ENCODE measurements around the gene ATP1B3.
"Not testable (repeated sequence)": the region's sequence is repeated elsewhere in the genome, so short reads cannot be mapped to it uniquely, and the experiment has no call there.

ATP1B3 gene

DNA sequence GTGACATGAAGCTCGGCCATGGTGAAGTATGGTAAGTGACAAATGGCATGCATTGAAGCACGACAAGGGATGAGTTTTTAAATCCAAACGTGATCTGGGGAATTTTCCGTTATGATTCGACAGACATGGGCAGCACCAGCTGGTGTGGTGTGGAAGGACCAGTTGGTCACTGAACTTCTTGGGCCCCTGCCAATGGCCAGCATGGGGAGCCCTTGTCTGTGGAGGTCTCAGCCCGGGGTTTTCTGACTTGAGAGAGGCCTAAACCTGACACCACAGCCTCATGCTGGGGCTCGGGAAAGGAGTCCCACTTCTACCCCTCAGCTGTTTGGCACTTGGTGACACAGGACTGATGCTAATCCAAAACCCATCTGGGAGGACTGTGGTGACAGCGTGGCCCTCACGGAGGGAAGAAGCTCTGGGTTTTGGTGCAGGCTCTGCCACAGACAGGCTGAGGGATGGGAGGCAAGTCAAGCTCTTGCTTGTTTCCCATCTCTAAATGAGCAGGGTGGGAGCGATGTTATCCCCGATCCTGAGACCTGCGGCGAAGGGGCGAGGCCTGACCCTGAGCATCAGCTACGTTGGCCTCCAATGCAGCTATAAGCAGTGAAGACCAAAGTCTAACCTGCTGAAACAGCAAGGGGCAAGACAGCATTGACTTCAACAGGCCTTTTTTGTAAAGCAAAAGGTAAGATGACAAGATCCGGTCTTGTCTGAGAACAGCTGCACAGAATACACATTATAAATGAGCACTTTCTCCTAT lies 69.5 kb downstream of the ATP1B3 start:
- DNase-seq (ENCODE audit: low read depth in 2 of 2) = no peak

DNA sequence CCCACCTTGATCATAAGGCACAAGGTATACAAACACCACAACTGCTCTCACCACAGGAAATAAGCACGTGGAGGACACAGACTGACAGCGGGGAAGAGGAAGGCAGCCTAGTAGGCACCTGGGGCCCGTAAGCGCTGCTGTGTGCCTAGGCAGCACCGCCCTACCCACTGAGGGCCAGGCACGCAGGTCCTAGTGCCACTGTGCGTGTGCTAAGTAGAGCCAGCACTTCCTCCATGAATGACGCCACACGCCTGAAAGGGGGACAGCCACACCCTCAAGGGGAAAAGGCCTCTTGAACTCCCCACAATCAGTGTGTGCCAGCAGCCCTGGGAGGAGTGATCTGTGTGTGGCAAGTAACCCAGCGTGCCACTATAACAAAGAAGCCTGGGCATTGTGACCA lies 73.0 kb downstream of the ATP1B3 start:
- no peak for DNase-seq (ENCODE audit: low read depth in 2 of 2)

DNA sequence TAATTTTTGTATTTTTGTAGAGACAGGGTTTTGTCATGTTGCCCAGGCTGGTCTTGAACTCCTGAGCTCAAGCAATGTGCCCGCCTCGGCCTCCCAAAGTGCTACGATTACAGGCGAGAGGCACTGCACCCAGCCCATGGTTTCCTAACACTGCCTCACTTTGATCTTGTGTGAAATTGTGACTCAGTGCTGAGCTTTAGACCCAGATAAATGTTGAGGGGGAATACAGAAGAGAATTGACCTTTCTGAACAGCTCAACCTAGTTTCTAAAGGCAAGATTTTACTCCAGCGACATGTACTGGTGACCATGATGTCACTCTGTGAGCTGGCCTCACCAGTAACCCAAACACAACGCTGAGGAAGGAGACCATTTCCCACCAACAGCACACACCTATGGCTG lies 73.5 kb downstream of the ATP1B3 start:
- DNase-seq (ENCODE audit: low read depth in 2 of 2) = no peak

DNA sequence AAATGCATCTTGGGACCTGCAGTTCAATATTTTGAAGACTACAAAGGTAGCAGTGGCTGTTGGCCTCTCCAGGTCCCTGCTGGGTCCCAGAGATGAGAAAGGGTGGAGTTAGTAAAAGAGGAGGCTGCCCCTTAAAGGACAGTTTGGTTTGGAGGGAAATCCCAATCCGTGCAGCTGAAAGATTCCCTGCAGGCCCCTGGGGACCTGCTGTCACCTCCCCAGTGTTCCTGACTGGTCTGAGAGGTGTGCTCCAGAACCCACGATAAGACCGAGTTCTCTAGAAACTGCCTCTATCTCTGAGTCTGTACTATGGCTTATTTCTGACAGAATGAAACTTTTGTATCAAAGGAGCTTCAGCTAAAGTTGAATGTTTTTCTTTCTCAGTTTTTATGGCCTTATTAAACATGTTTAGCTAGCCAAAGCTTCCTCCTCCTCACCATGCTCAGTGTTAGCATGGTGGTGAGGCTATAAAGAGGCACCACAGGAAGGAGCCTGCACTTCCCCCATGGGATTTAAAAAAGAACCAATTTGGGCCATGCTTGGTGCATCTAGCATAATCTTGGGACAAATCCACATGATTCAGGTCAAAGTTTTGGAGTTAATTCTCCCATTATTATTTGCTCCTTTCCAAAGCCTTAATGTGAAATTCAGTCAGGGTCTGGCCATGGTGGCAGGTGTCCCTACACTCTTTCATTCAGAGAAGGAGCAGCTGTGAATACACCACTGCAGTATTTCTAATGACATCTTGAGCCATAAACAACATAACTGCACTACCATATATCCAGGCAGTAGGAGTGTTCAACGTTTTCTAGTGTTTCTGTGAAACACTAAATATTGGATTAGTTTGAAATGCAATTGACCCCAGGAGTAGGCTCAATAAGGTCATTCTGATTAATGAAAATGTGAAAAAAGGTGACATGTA lies 74.4 kb downstream of the ATP1B3 start:
- DNase-seq (ENCODE audit: low read depth in 2 of 2) = no peak

DNA sequence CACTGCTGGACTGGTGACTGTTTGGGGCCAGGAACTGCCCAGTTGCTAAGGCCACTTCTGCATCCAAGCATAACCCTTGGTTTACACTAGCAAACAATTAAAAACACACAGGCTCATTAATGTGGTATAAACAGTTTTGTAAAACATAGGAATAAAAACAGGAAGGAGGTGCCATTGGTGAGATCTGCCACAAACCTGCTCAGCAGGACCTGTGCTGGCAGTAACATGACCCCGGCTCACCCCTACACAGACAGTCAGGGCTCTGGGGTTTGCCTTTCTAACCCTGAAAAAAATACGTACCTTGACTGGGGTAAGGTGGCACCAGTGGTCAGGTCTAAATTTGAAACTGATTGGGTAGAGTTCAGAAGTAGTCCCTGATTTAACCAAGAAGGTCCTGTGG lies 76.2 kb downstream of the ATP1B3 start:
- DNase-seq (ENCODE audit: low read depth in 2 of 2) = no peak

DNA sequence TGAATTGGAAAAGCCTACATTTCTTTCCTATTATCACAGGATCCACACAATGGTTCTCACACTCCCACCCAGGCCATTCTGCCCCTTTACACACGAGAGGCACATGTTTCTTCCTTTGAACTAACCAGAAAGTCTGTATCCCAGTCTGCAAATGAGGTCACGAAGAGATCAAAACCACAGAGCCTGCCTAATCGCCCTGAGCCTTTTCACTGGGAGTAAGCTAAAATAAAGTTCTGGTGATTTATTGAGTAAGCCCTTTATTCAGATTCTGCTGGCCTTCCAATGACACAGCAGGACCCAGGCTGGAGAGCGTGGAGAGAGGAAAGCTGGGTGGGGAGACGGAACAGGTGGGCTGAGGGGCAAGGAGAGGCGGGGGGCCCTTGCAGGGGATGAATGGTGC lies 78.7 kb downstream of the ATP1B3 start:
- no peak for DNase-seq (ENCODE audit: low read depth in 2 of 2)

DNA sequence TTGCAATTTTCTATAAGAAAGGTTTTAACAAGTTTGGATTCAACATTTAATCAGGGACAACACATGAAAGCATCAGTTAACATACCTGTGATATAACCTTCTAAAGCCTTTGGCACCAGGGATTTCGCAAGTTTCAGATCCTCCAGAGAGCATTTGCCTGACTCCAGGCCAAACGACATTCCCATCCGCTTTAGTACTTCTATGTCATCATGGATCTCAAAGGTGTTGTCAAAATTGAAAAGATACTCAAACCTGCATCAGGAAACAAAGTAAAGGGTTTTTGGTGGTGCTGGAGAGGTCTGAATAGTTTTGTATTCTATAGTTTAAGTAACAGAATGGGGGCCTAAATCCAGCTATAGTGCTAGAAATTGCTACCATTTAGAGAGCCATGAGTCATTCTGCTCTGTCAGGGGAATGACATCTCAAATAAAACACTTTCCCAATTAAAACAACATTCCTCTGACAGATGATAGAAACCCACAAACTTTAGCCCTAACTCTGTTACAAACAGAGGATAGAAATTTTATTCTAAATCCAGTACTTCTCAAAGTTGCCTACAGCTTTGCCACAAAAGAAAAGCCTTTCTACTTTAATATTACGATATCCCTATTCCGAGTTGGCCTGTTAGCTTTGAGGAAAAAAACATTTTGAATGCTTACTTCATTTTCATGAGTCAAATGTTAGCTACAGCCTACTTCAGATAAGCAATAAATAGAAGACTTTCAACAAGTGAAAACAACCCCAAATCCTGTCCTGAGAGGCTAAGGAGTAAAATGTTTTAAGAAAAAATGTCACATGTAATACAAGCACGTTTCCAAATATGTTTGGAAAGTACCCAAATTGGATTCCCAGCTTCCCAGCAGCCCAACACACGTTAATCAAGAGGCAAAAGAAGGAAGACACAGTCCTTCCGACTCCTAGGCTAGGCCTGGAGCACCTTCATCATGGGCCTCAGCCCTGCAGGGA lies 83.4 kb downstream of the ATP1B3 start:
- no peak for DNase-seq (ENCODE audit: low read depth in 2 of 2)

DNA sequence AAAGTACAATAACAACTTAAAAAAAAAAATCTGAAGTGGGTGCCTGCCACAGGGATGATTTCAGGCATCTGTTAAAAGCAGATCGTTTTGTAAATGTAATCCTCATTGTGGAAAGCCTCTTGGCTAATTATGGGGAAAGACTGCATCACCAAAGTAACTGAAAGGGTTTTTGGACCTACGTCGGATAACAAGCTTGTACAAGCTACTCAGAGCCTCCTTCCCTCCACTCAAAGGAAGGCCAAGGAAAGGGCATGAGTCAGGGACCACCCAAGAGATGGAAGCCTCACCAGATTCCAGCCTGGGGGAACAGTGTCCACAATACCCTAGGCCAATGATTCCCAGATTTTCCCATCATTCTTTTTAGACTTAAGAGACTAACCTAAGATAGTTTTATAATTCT lies 84.3 kb downstream of the ATP1B3 start:
- no peak for DNase-seq (ENCODE audit: low read depth in 2 of 2)

DNA sequence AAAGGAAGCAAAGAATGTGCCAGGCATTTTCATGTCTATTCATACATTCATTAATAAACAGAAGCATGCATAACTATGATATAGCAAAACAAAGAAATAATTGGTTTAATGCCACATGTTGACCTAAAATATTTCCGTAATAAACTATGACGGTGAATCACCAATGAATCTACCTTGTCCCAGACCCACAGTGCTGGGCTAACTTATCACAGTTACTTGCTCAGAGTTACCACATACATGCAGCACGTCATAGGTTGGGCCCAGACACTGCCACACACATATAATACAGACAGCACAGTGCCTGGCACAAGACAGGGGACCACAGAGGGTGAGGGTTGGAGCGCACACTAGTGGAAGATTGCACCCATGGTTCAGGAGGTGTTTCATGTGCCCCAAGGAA lies 86.9 kb downstream of the ATP1B3 start:
- no peak for DNase-seq (ENCODE audit: low read depth in 2 of 2)

DNA sequence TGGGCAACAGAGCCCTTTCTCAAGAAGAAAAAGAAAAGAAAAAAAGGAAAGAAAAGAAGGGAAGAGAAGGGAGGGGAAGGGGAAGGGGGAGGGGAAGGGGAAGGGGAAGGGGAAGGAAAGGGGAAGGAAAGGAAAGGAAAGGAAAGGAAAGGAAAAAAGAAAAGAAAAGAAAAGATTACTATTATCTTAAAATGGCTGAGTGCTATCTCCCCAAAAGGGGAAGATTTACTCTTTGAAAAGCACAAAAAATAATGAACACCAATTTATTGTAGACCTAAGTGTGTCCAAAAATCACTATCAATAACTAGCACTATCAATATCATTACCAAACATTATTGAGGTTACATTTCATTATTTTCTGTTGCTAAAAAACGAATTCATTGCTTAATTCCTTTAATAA lies 89.0 kb downstream of the ATP1B3 start:
- DNase-seq (ENCODE audit: low read depth in 2 of 2) = no peak

DNA sequence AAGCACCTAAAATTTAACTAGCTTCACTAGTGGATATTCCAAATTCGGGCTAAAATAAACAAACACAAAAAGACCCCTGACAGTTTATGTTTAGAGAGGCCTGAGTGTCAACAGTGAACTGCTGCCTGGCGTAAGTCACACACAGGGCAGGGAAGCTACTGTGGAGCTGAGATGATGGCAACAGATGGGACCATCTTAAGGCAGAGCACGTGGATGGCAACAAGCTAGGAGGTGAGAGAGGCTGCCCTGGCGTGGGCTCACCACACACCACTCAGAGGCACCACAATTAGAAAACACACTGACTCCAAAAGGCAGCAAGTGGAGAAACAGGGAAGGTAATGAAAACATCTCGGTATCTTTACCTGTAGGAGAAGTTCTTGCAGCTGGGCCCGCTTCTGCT lies 93.3 kb downstream of the ATP1B3 start:
- no peak for DNase-seq (ENCODE audit: low read depth in 2 of 2)

DNA sequence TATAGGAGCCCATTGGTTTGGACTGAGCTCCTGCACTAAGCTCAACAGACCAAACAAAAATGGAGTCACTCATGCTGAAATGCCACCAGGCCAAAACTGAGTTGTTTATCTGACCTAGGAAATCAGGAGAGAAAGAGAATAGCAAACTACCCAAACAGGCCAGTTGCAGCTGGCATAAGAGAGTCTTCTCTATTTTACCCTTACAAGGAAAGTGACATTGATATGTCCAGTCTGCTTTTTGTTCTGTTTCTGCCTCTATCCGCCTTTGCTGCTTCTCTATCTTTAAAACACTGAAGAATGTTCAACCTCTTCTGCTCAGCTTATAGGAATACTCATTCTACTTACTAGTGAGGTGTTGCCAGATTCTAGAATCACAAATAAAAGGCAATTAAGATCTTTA lies 95.1 kb downstream of the ATP1B3 start:
- no peak for DNase-seq (ENCODE audit: low read depth in 2 of 2)

DNA sequence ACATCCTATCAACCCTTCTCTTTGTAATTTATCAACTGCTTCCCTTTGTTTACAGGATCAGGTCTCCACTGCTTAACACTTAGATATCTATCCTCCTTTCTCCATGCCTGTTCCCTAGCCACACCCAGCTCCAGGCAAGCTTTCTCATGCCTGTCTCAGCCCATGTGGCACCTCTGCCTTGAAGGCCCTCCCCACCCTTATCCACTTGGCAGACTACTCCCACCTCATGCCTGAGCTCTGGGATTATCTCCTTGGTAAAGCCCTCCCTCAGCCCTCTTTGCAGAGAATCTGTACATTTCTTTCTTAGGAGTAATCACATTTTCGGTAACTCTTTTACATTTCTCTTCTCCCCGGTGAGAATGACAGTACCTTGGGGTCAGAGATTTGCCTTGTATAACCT lies 96.0 kb downstream of the ATP1B3 start:
- DNase-seq (ENCODE audit: low read depth in 2 of 2) = no peak

DNA sequence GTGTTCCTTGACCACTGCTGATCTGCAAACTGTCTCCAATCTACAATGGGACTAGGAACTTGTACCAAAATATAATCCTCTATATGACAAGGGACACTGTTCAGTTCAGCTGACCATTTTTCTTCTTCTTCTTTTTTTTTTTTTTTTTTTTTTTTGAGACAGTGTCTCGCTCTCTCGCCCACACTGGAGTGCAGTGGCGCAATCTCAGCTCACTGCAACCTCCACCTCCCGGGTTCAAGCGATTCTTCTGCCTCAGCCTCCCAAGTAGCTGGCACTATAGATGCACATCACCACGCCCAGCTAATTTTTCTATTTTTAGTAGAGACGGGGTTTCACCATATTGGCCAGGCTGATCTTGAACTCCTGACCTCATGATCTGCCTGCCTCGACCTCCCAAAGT lies 98.3 kb downstream of the ATP1B3 start:
- DNase-seq (ENCODE audit: low read depth in 2 of 2) = not testable (repeated sequence)
